GM18517 (cell line): ENCODE results near the gene OSBPL8.

Experiments used
- ATAC-seq: cut with Tn5 transposase; IDR thresholded peaks from one replicate; pipeline ENCODE4 v1.9.1; 2021; ENCODE audit warnings: mild to moderate bottlenecking, moderate library complexity; ENCODE audit not compliant: unreplicated experiment

Gene OSBPL8

GRCh38 chr12:76316468-76316867 is 243.1 kb downstream of the OSBPL8 start:
- ATAC-seq = no peak

GRCh38 chr12:76313299-76313698 is 246.3 kb downstream of the OSBPL8 start:
- ATAC-seq = no peak

GRCh38 chr12:76312315-76312714 is 247.3 kb downstream of the OSBPL8 start:
- ATAC-seq = no peak

GRCh38 chr12:76311796-76312195 is 247.8 kb downstream of the OSBPL8 start:
- ATAC-seq = no peak

GRCh38 chr12:76310110-76310509 is 249.5 kb downstream of the OSBPL8 start:
- ATAC-seq = no peak

- ATAC-seq = no peak
Observed at GRCh38 chr12:76308866-76309265, 250.7 kb downstream of the OSBPL8 start.

GRCh38 chr12:76307083-76307482 is 252.5 kb downstream of the OSBPL8 start:
- ATAC-seq = no peak

GRCh38 chr12:76303989-76304460 is 255.5 kb downstream of the OSBPL8 start:
- ATAC-seq = no peak

GRCh38 chr12:76303365-76303764 is 256.2 kb downstream of the OSBPL8 start:
- no peak for ATAC-seq
